Measurements from ENCODE around the gene CSNK1G3.

CSNK1G3 gene

DNA sequence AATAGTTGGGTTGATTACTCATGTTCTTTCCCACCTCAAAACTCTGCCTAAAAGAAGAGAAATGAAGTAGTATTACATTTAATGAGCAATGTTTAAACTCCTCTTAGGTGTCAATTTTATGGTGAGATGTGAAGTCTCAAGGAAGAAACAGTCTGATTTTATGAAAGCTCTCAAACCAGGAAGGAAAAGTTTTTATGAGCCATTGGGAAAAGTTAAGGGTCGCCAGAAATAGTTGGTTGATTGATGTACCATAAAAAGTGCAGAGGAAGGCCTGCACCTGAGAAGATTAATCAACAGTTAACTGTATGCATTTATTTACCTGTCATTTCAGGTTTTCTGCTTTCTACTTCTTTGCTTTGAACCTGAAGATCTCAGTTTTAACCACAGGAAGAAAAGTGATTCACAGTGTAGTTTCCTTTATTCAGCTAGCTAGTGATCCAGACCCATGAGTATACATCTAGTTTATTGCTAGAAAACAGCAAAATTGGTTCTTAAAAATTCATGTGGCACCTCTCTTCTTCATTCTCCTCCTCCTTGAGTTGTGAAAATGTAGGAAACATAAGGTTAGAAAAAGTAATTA lies 133.1 kb downstream of the CSNK1G3 start:
- DNase-seq (ENCODE audit: low read depth in 2 of 2) = no peak

DNA sequence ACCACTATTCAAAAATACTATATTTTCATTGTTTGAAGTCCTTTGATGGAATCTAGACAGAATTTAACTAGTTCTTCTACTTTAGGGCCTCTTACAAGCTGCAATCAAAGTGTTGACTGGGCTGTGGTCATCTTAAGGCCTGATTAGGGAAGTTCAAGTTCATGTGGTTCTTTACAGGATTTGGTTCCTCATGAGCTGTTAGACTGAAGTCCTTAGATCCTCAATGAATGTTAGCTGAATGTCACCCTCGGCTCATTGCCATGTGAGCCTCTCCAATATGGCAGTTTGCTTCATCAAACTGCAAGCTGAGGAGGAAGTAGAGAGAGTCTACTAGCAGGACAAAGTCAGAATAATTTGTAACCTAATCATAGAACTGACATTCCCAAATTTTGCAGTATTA lies 135.1 kb downstream of the CSNK1G3 start:
- no peak for DNase-seq (ENCODE audit: low read depth in 2 of 2)

DNA sequence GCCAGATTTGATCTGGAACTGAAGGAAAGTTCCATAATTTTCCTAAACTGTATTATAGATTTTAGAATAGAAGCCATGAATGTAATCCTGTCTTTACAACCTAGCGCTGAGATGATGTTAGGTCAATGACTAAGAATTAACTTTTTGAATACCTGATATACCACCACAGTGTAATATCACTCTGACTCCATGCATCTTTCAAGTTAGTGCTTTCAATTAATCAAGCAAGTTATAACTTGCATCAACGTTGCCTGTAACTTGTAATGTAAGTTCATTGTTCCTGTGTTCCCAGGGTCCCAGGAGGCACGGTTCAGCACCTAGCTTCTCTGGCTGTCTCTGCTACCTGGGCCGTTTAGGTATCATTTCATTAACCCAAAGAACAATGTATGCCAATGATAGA lies 139.3 kb downstream of the CSNK1G3 start:
- DNase-seq (ENCODE audit: low read depth in 2 of 2) = no peak

DNA sequence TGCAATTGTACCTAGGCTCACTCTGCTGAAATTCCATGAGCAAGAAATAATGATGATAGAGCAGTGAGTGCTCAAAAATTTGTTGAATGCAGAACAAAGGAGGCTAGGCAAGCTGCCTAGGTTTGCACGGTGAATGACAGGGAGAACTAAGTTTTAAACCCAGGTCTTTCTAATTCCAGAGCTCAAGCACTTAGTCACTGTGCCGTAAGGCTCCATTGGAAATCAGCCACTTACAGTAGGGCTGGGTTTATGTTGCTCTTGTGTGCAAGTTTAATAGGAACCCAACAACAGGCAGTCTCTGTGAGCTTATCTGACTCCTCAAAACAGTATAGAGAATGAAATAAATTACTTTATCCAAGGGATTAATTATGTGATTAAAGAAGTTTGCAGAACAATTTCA lies 147.0 kb downstream of the CSNK1G3 start:
- no peak for DNase-seq (ENCODE audit: low read depth in 2 of 2)

DNA sequence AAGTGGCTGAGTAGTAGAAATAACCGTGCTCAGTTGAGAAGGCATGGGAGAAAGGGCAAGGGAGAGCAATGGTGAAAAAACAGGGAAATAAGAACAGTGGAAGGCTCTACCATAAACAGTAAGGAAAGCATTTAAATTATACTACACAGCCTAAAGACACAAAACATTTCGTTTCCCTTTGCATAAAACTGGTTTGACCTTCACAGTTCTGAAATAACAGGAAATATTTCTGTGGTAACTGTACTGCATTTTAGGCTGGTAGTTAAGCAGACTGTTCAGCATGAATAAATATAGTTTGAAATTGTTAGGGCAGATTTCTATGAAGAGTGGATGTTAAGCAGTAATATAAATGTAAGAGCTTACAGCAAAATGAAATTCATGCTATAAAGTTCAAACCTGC lies 147.5 kb downstream of the CSNK1G3 start:
- no peak for DNase-seq (ENCODE audit: low read depth in 2 of 2)

DNA sequence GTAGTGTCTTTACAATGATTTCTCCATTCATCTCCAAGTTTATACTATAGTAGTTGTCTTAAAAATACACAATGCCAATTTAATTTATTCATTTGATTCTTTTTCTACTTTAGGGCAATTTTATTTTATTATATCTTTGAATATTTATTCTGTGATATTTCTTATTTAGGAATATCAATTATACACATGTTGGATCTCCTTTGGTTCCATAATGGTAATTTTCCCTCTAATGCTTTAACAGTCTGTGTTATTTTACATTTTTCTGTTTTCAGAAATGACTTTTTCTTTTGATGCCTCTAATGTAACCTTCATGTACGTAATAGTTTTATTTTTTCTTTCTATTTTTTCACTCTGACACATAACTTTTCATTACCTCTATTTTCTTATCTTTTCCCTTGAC lies 153.0 kb downstream of the CSNK1G3 start:
- no peak for DNase-seq (ENCODE audit: low read depth in 2 of 2)

DNA sequence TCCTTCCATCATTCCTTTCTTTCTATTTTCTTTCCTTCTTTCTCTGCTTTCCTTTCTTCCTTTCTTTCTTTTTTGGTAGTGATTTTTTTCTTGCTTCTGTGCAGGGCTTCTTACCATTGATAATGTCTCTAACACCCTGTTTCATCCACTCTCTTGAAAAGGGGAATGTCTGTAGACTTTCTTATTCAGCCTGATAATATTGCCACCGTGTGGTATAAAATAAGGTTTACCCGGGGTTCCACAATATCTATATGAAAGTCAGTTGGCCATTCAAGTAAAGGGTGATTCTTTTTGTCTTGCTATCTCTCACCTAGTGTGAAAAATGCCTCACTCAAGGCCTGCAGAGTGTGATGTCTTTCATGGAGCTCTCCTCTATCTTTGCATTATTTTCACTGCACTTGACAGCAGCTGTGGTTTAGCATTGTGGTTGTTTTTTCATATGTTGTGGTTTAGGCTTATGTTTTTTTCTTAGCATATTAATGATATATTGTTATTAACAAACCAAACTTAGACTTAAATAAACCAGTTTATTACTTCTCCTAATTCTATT lies 153.9 kb downstream of the CSNK1G3 start:
- no peak for DNase-seq (ENCODE audit: low read depth in 2 of 2)

Data from stimulated activated CD8-positive, alpha-beta memory T cell treated with anti-CD3 and anti-CD28 coated beads, Interleukin-15, amount 100 ng/mL, for 4 hours (primary cell).